HEK293 (cell line): ENCODE data around the gene TTC24.
"Not testable (repeated sequence)": the region's sequence is repeated elsewhere in the genome, so short reads cannot be mapped to it uniquely, and the experiment has no call there.

Experiments used
- ATF2 ChIP-seq: fragments of 450-650 bp; formaldehyde crosslinking; IDR thresholded peaks from 2 replicates; pipeline ENCODE4 v1.5.1; 2016; ENCODE audit warnings: missing biosample characterization, missing genetic modification characterization, low read depth
- CTCF ChIP-seq: fragments of 450-650 bp; formaldehyde crosslinking; IDR thresholded peaks from 2 replicates; pipeline ENCODE4 v1.5.1; 2016; ENCODE audit warnings: missing biosample characterization, missing genetic modification characterization
- KLF16 ChIP-seq: fragments of 450-650 bp; formaldehyde crosslinking; IDR thresholded peaks from 2 replicates; pipeline ENCODE4 v1.5.1; 2017; ENCODE audit warnings: missing biosample characterization, missing genetic modification characterization
- ZFP41 ChIP-seq: fragments of 450-650 bp; formaldehyde crosslinking; IDR thresholded peaks from 2 replicates; pipeline ENCODE4 v1.5.1; 2016; ENCODE audit warnings: missing biosample characterization, missing genetic modification characterization, borderline replicate concordance
- ZNF292 ChIP-seq: fragments of 450-650 bp; formaldehyde crosslinking; IDR thresholded peaks from 2 replicates; pipeline ENCODE4 v1.5.1; 2016; ENCODE audit warnings: low read depth, missing biosample characterization, missing genetic modification characterization, borderline replicate concordance
- ZNF670 ChIP-seq: fragments of 450-650 bp; formaldehyde crosslinking; IDR thresholded peaks from 2 replicates; pipeline ENCODE4 v1.5.1; 2016; ENCODE audit warnings: missing biosample characterization, missing genetic modification characterization, low read depth
- ZSCAN5A ChIP-seq: fragments of 450-650 bp; formaldehyde crosslinking; IDR thresholded peaks from 2 replicates; pipeline ENCODE4 v1.5.1; 2016; ENCODE audit warnings: missing biosample characterization, missing genetic modification characterization

- TF ChIP-seq ZSCAN5A (tag by site-specific recombination); CTCF (tag by site-specific recombination); ATF2; ZNF670 (tag by site-specific recombination); KLF16 (tag by site-specific recombination); ZNF292 (tag by site-specific recombination); ZFP41 (tag by site-specific recombination): not testable (repeated sequence)
These were observed 27.8 kb downstream of the TTC24 start for GRCh38 chr1:156607344-156607743.
